ENCODE results near the gene ANKRD60. TPM values are rescaled to one million over a fixed set of nuclear protein-coding genes. Genes with fewer than 3 reads are reported as not detected.

ANKRD60 gene
- total RNA-seq, 2 donors from 2014 or later: not detected

DNA sequence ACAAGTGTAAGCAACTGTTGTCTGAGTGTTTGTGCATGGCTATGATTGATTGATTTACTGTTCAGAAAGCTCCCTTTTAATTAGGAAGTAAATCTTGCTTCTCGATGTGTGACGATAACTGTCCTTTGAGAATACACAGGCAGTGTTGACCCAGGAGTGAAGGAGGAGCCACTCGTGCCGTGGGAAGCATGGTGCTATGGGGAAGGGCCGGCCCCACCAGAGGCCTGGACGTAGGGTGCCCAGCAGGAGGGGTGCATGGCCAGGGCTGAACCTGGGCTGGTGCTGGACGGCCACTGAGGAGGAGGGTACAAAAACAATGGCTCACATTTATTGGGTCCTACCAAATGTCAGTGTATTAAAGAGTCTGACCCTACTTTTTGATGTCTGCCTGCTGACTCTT lies 60.7 kb downstream of the ANKRD60 start:
- no peak for DNase-seq
- no peaks in the 10 kb centered on the region for H3K27me3 ChIP-seq (ENCODE audit: control insufficient read depth, insufficient read depth, low read length, poor library complexity, severe bottlenecking)
- H3K9me3 Mint-ChIP-seq: no peaks in the 10 kb centered on the region
- H3K27me3 Mint-ChIP-seq (ENCODE audit: insufficient read depth): peaks cover 3% of the 10 kb centered on the region
- H3K4me3 ChIP-seq (ENCODE audit: low read length): no peak overlapping the region
- H3K36me3 ChIP-seq (ENCODE audit: control insufficient read depth, insufficient read depth, low read length): no peaks in the 10 kb centered on the region
- no peaks in the 10 kb centered on the region for H3K9me3 ChIP-seq (ENCODE audit: control insufficient read depth, low read length)
- H3K4me1 Mint-ChIP-seq: no peaks in the 10 kb centered on the region
- TF ChIP-seq, protein P1, sequence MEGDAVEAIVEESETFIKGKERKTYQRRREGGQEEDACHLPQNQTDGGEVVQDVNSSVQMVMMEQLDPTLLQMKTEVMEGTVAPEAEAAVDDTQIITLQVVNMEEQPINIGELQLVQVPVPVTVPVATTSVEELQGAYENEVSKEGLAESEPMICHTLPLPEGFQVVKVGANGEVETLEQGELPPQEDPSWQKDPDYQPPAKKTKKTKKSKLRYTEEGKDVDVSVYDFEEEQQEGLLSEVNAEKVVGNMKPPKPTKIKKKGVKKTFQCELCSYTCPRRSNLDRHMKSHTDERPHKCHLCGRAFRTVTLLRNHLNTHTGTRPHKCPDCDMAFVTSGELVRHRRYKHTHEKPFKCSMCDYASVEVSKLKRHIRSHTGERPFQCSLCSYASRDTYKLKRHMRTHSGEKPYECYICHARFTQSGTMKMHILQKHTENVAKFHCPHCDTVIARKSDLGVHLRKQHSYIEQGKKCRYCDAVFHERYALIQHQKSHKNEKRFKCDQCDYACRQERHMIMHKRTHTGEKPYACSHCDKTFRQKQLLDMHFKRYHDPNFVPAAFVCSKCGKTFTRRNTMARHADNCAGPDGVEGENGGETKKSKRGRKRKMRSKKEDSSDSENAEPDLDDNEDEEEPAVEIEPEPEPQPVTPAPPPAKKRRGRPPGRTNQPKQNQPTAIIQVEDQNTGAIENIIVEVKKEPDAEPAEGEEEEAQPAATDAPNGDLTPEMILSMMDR (conservative IDR thresholded peaks at IDR 0.05): no peak
- H3K27ac ChIP-seq (ENCODE audit: low read depth, low read length): no peak overlapping the region
- no peak overlapping the region for H3K27ac Mint-ChIP-seq
- 71 to 78% methylated on average over 3 to 7 of the region's 7 CpGs for WGBS, 2 experiments (ENCODE audit: insufficient coverage in 1 of 2, insufficient read length in 1 of 2)
- H3K4me3 Mint-ChIP-seq: no peak overlapping the region
- H3K4me1 ChIP-seq (ENCODE audit: control insufficient read depth, insufficient read depth, low read length): no peaks in the 10 kb centered on the region
- H3K9ac ChIP-seq (ENCODE audit: extremely low read depth, low read length, poor library complexity, severe bottlenecking): no peak overlapping the region
- H3K36me3 Mint-ChIP-seq (ENCODE audit: low read depth): no peaks in the 10 kb centered on the region

Other genes with a start within 250 kb of the ANKRD60 start
- gene RAB22A, start 81.1 kb upstream of the ANKRD60 start, total RNA-seq: 10 to 100 TPM in 1 of 2 donors, 1 to 10 TPM in 1; 8.4 to 11.6 TPM
- 10 to 100 TPM; 47.3 to 47.5 TPM for gene VAPB, start 160.6 kb upstream of the ANKRD60 start, total RNA-seq